ENCODE measurements around the gene UBL4B.

GRCh38 chr1:110083866-110084226 is 28.4 kb upstream of the UBL4B start:
- no peak for TF ChIP-seq CTCF (conservative IDR thresholded peaks at IDR 0.05; ENCODE audit: low read depth in 2 of 2)
- TF ChIP-seq EZH2phosphoT487 (IDR thresholded peaks at IDR 0.05; ENCODE audit: unreplicated experiment) = peak; percentile 65
- no peak for TF ChIP-seq EZH2 (IDR thresholded peaks at IDR 0.05; ENCODE audit: low read depth, unreplicated experiment)
- no peak for TF ChIP-seq REST (IDR thresholded peaks at IDR 0.05; ENCODE audit: unreplicated experiment)
- no peak for TF ChIP-seq POLR2AphosphoS5 (IDR thresholded peaks at IDR 0.05; ENCODE audit: low read depth)
- TF ChIP-seq CREB1 (CRISPR knock-in tag; IDR thresholded peaks at IDR 0.05; ENCODE audit: low read depth) = no peak
- no peak for TF ChIP-seq JUNB (IDR thresholded peaks at IDR 0.05; ENCODE audit: unreplicated experiment)
- TF ChIP-seq ZNF114 (CRISPR knock-in tag; IDR thresholded peaks at IDR 0.05) = no peak
- TF ChIP-seq ETS1 (IDR thresholded peaks at IDR 0.05) = no peak
- TF ChIP-seq ZNF331 (CRISPR knock-in tag; IDR thresholded peaks at IDR 0.05; ENCODE audit: low read depth) = no peak
- TF ChIP-seq STAT1 (IDR thresholded peaks at IDR 0.05; ENCODE audit: unreplicated experiment) = no peak
